ENCODE results near the gene TREH.
"Not testable (repeated sequence)": the region's sequence is repeated elsewhere in the genome, so short reads cannot be mapped to it uniquely, and the experiment has no call there.

The TREH gene

GRCh38 chr11:118679483-118679882 is at the start of gene TREH:
TREH (minus strand) TSS chr11:118679650; CDS start chr11:118679627, 23 bp downstream.
- no peak for DNase-seq (ENCODE audit: low read depth in 1 of 2, low spot score in 1 of 2)

- not testable (repeated sequence) for DNase-seq (ENCODE audit: low read depth in 1 of 2, low spot score in 1 of 2)
Observed at GRCh38 chr11:118728112-118728511, 48.7 kb upstream of the TREH start.

- DNase-seq (ENCODE audit: low read depth in 1 of 2, low spot score in 1 of 2), result not testable (repeated sequence)
Observed at GRCh38 chr11:118727721-118728066, 48.2 kb upstream of the TREH start.

- not testable (repeated sequence) for DNase-seq (ENCODE audit: low read depth in 1 of 2, low spot score in 1 of 2)
Observed at GRCh38 chr11:118727001-118727720, 47.7 kb upstream of the TREH start.

GRCh38 chr11:118721478-118722015 is 42.1 kb upstream of the TREH start:
- DNase-seq (ENCODE audit: low read depth in 1 of 2, low spot score in 1 of 2), result not testable (repeated sequence)

GRCh38 chr11:118720740-118721139 is 41.3 kb upstream of the TREH start:
- DNase-seq (ENCODE audit: low read depth in 1 of 2, low spot score in 1 of 2), result not testable (repeated sequence)

GRCh38 chr11:118720078-118720477 is 40.6 kb upstream of the TREH start:
- not testable (repeated sequence) for DNase-seq (ENCODE audit: low read depth in 1 of 2, low spot score in 1 of 2)

- not testable (repeated sequence) for DNase-seq (ENCODE audit: low read depth in 1 of 2, low spot score in 1 of 2)
Observed at GRCh38 chr11:118718562-118718961, 39.1 kb upstream of the TREH start.

- not testable (repeated sequence) for DNase-seq (ENCODE audit: low read depth in 1 of 2, low spot score in 1 of 2)
Observed at GRCh38 chr11:118717733-118718132, 38.3 kb upstream of the TREH start.

- DNase-seq (ENCODE audit: low read depth in 1 of 2, low spot score in 1 of 2), result not testable (repeated sequence)
Observed at GRCh38 chr11:118717221-118717620, 37.8 kb upstream of the TREH start.

GRCh38 chr11:118715837-118716260 is 36.4 kb upstream of the TREH start:
- DNase-seq (ENCODE audit: low read depth in 1 of 2, low spot score in 1 of 2), result no peak

GRCh38 chr11:118715245-118715831 is 35.9 kb upstream of the TREH start:
- DNase-seq (ENCODE audit: low read depth in 1 of 2, low spot score in 1 of 2), result no peak

GRCh38 chr11:118714816-118715215 is 35.4 kb upstream of the TREH start:
- no peak for DNase-seq (ENCODE audit: low read depth in 1 of 2, low spot score in 1 of 2)

- DNase-seq (ENCODE audit: low read depth in 1 of 2, low spot score in 1 of 2), result not testable (repeated sequence)
Observed at GRCh38 chr11:118714416-118714815, 35.0 kb upstream of the TREH start.

- no peak for DNase-seq (ENCODE audit: low read depth in 1 of 2, low spot score in 1 of 2)
Observed at GRCh38 chr11:118708296-118708695, 28.8 kb upstream of the TREH start.

- DNase-seq (ENCODE audit: low read depth in 1 of 2, low spot score in 1 of 2), result no peak
Observed at GRCh38 chr11:118706546-118706825, 27.0 kb upstream of the TREH start.

GRCh38 chr11:118705791-118706545 is 26.5 kb upstream of the TREH start:
- DNase-seq (ENCODE audit: low read depth in 1 of 2, low spot score in 1 of 2), result no peak

- no peak for DNase-seq (ENCODE audit: low read depth in 1 of 2, low spot score in 1 of 2)
Observed at GRCh38 chr11:118705111-118705741, 25.8 kb upstream of the TREH start.

GRCh38 chr11:118703563-118704106 is 24.2 kb upstream of the TREH start:
- DNase-seq (ENCODE audit: low read depth in 1 of 2, low spot score in 1 of 2), result no peak

GRCh38 chr11:118699506-118700220 is 20.2 kb upstream of the TREH start:
- DNase-seq (ENCODE audit: low read depth in 1 of 2, low spot score in 1 of 2), result no peak

GRCh38 chr11:118697346-118697745 is 17.9 kb upstream of the TREH start:
- DNase-seq (ENCODE audit: low read depth in 1 of 2, low spot score in 1 of 2), result no peak

Measured in activated CD4-positive, alpha-beta T cell treated with anti-CD3 and anti-CD28 coated beads, Interleukin-2, amount 50 U/mL, for 24 hours (primary cell).